HEK293 (cell line): Measurements from ENCODE around the gene CCDC152.

Experiments
- CTCF ChIP-seq: fragments of 450-650 bp; formaldehyde crosslinking; IDR thresholded peaks from 2 replicates; pipeline ENCODE4 v1.5.1; 2016; ENCODE audit warnings: missing biosample characterization, missing genetic modification characterization
- GFI1B ChIP-seq: fragments of 450-650 bp; formaldehyde crosslinking; IDR thresholded peaks from 2 replicates; pipeline ENCODE4 v1.5.1; 2016; ENCODE audit warnings: missing biosample characterization, missing genetic modification characterization
- KLF10 ChIP-seq: fragments of 450-650 bp; IDR thresholded peaks from 2 replicates; pipeline ENCODE4 v1.5.1; 2018; ENCODE audit warnings: missing biosample characterization, mild to moderate bottlenecking, missing genetic modification characterization
- MYNN ChIP-seq: fragments of 450-650 bp; formaldehyde crosslinking; IDR thresholded peaks from 2 replicates; pipeline ENCODE4 v1.5.1; 2016; ENCODE audit warnings: missing biosample characterization, missing genetic modification characterization, borderline replicate concordance
- PRDM4 ChIP-seq: fragments of 450-650 bp; formaldehyde crosslinking; IDR thresholded peaks from 2 replicates; pipeline ENCODE4 v1.5.1; 2017; ENCODE audit warnings: missing biosample characterization, missing genetic modification characterization
- SETDB1 ChIP-seq: IDR thresholded peaks from one replicate; pipeline ENCODE4 v1.6.1; 2017; ENCODE audit warnings: mild to moderate bottlenecking, low read length, moderate library complexity, mixed read lengths; ENCODE audit not compliant: insufficient read length
- TCF7L2 ChIP-seq: IDR thresholded peaks from 2 replicates; pipeline ENCODE4 v1.6.1; 2011; ENCODE audit warnings: low read depth, mild to moderate bottlenecking, inconsistent platforms, low read length, moderate library complexity, borderline replicate concordance
- ZNF146 ChIP-seq: fragments of 450-650 bp; formaldehyde crosslinking; IDR thresholded peaks from 2 replicates; pipeline ENCODE4 v1.5.1; 2016; ENCODE audit warnings: missing biosample characterization, missing genetic modification characterization
- ZNF324 ChIP-seq: fragments of 450-650 bp; formaldehyde crosslinking; IDR thresholded peaks from 2 replicates; pipeline ENCODE4 v1.5.1; 2016; ENCODE audit warnings: missing biosample characterization, missing genetic modification characterization
- ZNF398 ChIP-seq: fragments of 450-650 bp; formaldehyde crosslinking; IDR thresholded peaks from 2 replicates; pipeline ENCODE4 v1.5.1; 2017; ENCODE audit warnings: missing biosample characterization, missing genetic modification characterization
- TF ChIP-seq, protein P1 (sequence below): fragments of 450-650 bp; formaldehyde crosslinking; IDR thresholded peaks from 2 replicates; pipeline ENCODE4 v1.5.1; 2017; ENCODE audit warnings: missing biosample characterization, missing genetic modification characterization

- TF ChIP-seq SETDB1 (no peak), GFI1B (tag by site-specific recombination) (no peak), MYNN (tag by site-specific recombination) (no peak), CTCF (tag by site-specific recombination) (no peak), ZNF398 (tag by site-specific recombination) (no peak), KLF10 (tag by site-specific recombination) (no peak), TCF7L2 (no peak), PRDM4 (no peak), ZNF324 (tag by site-specific recombination) (no peak), ZNF146 (tag by site-specific recombination) (no peak)
- TF ChIP-seq, protein P1, sequence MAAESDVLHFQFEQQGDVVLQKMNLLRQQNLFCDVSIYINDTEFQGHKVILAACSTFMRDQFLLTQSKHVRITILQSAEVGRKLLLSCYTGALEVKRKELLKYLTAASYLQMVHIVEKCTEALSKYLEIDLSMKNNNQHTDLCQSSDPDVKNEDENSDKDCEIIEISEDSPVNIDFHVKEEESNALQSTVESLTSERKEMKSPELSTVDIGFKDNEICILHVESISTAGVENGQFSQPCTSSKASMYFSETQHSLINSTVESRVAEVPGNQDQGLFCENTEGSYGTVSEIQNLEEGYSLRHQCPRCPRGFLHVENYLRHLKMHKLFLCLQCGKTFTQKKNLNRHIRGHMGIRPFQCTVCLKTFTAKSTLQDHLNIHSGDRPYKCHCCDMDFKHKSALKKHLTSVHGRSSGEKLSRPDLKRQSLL (tag by site-specific recombination), result no peak
These were observed 41.9 kb downstream of the CCDC152 start for GRCh38 chr5:42798284-42799240.
